AG09319 (cell line): ENCODE data around the gene LMNTD1.

Experiments used
- DNase-seq: peaks from one replicate; pipeline ENCODE4 v3.0.0-alpha.2; 2010; ENCODE audit warnings: low read depth; ENCODE audit errors: extremely low read depth
- TF ChIP-seq, protein P1 (sequence below): IDR thresholded peaks from 2 replicates; pipeline ENCODE4 v1.5.1; 2011; ENCODE audit warnings: low read depth, mild to moderate bottlenecking, inconsistent platforms, low read length, moderate library complexity

Gene LMNTD1

DNA sequence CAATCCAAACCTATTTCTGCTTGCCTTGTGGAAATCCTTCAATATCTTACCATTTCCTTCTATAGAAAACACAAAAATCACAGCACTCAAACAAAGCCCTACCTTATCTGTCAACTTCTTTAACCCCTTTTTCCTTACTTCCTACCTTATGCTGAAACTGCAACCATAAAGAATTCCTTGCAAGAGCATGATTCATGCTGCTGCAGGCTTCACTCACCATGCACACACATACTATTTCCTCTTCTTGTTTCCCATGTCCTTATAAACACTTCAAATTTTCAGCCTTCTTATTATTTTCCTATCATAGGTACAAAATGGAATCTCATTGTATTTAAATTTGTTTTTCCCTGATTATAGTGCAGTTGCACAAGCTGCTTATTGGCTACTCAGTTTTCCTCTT lies 23.3 kb downstream of the LMNTD1 start:
- no peak for DNase-seq
- TF ChIP-seq, protein P1, sequence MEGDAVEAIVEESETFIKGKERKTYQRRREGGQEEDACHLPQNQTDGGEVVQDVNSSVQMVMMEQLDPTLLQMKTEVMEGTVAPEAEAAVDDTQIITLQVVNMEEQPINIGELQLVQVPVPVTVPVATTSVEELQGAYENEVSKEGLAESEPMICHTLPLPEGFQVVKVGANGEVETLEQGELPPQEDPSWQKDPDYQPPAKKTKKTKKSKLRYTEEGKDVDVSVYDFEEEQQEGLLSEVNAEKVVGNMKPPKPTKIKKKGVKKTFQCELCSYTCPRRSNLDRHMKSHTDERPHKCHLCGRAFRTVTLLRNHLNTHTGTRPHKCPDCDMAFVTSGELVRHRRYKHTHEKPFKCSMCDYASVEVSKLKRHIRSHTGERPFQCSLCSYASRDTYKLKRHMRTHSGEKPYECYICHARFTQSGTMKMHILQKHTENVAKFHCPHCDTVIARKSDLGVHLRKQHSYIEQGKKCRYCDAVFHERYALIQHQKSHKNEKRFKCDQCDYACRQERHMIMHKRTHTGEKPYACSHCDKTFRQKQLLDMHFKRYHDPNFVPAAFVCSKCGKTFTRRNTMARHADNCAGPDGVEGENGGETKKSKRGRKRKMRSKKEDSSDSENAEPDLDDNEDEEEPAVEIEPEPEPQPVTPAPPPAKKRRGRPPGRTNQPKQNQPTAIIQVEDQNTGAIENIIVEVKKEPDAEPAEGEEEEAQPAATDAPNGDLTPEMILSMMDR = no peak

DNA sequence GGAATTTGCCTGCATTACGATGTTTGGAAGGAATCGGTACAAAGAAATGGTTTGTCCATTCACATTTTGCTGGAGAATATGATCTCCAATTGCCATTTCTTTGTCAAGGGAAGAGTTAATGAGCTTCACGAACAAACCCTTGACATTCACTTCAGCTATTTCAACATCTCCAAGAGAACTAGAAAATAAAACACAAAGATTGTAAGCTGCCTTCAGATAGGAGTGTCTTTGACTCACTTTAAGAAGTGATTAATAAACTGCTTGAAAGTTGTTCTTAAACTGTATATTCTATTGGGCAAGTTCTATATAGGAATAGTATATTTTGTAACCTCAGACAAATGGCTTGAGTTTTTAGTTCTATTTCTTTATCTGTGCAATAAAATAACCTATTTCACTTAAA lies 26.3 kb downstream of the LMNTD1 start:
- DNase-seq = no peak
- TF ChIP-seq, protein P1 = no peak

DNA sequence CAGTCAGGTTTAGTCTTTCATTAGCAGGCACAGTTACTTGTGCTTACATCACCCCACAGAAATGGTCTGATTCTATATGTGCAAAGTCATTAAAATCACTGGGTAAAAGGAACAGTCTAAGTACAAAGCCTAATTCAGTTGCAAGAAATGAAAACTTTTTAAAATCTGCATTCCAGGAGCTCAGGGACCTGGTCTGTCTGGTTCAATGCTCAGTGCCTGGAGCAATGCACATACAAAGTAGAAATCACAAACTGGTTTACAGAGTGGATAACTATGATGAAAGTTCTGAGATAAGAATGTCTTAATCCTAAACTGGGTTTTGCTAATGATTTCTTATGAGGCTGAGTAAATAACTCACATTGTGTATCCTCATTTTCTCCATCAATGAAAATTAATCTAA lies 28.7 kb downstream of the LMNTD1 start:
- TF ChIP-seq, protein P1 = no peak
- no peak for DNase-seq

DNA sequence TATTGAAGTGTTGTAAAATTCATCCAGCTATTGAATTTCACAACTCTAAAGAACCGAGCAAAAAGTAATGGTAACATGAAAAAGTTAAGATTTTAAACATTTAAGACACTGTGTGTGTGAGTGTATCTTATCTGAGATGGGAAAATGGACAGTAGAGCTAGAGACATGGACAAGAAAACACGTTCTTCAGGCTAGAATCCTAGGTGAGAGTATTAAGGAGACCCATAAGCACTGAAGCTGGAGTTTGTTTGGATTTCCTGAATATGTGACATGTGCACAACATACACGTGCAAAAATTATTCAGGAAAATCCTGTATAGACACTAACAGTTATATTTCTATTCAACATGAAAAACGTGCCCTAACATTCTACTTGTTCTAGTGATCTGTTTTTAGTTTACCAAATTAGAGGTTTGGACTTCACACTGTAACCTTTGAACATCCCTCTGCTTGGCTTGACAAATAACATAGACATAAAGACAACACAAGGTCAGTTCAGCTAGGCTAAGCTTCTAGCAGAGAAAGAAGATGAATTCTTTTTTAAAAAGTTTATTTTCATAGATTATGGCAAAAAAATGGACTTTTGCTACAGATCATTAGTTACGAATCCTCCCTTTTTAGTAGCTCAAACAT lies 31.3 kb downstream of the LMNTD1 start:
- TF ChIP-seq, protein P1 = no peak
- no peak for DNase-seq

DNA sequence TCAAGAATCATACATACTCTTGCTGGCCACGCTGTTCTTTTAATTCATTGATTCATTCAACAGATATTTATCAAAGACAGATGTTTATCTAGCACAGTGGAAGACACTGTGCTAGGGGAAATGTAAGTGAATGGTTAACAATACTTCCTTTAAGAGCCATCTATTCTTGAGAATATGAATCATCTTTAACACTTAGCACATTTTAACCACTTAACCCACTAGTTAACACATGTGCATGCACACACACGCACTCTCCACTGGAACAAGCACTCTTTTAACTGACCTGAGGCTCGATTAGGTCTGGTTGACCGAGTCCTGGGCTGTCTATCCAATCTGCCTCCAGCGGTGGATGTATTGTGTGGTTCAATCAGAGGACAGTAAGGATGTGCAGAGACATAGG lies 34.6 kb downstream of the LMNTD1 start:
- no peak for DNase-seq
- TF ChIP-seq, protein P1 = no peak

DNA sequence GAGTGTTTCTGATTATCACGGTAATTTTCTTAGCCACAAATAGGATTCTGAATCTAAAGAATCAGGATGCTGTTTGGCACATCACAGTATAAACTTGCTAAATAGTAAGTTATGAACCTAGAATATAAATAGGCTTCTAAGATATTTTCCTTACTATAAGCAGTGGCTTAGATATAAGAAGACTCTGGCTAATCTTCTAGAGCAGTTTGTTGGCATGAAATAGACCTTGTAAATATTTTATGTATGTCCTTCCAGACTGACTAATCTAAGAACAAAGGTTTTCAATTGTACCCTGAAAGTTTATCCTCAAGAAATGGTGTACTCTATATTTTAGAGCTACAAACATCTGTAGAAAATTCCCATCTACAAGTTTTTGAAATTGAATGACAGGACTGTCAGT lies 48.3 kb downstream of the LMNTD1 start:
- TF ChIP-seq, protein P1 = no peak
- no peak for DNase-seq

DNA sequence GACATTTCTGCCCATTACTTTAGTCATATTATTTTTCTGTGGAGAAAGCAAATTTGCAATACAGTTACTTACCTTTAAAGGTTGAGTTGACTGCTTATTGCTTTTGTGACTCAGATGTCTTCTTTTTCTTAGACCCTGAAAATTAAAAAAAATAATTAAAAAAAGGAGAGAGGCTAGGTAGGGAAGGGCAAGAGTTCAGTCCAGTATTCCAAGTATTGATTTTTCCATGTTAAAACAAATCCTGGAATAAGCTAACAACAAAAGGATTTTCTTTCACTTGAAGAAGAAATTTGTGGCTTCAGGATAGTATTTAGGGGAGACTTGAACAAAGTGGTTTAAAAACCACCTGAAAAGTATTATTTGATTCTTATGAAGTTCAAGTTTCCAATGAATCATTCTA lies 49.4 kb downstream of the LMNTD1 start:
- TF ChIP-seq, protein P1 = no peak
- no peak for DNase-seq
